ENCODE results near the gene IGF2BP2. TPM values are rescaled to one million over a fixed set of nuclear protein-coding genes. Genes with fewer than 3 reads are reported as not detected.

IGF2BP2 gene
- polyA plus RNA-seq, 2 of the 4 experiments (the other 2 are of a cell fraction): 2.2 to 6.1 TPM

DNA sequence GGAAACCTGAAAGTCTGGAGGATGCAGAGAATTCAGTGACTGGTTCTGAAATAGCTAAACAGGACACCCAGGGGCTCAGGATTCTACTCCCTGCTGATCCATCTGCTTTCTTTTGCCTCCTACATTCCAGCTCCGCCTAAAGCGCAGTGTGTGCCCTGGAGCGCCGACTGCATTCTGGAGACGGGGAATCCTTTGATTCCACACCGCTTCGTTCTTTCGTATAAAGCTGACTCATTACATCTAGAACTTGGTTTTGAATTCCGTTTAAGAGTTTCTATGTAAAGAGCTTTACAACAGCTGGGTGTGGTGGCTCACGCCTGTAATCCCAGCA is 177.0 kb downstream of the IGF2BP2 start:
- no peak for DNase-seq (ENCODE audit: low read depth in 1 of 2, low spot score in 1 of 2)
- Histone ChIP-seq H3K4me3 (no peak overlapping the region), H3K4me1 (no peaks in the 10 kb centered on the region), H3K27ac (no peak overlapping the region), H3K4me2 (no peak overlapping the region), H3K9me3 (no peaks in the 10 kb centered on the region)
- POLR2A ChIA-PET: no interaction called here
- no peak for TF ChIP-seq RAD21 (conservative IDR thresholded peaks at IDR 0.05 in 1 of 2, IDR thresholded peaks at IDR 0.05 in 1 of 2)
- no peak for TF ChIP-seq KDM1A (IDR thresholded peaks at IDR 0.05; ENCODE audit: low read depth)
- TF ChIP-seq FOSB (CRISPR knock-in tag; IDR thresholded peaks at IDR 0.05): no peak
- TF ChIP-seq, protein P1, sequence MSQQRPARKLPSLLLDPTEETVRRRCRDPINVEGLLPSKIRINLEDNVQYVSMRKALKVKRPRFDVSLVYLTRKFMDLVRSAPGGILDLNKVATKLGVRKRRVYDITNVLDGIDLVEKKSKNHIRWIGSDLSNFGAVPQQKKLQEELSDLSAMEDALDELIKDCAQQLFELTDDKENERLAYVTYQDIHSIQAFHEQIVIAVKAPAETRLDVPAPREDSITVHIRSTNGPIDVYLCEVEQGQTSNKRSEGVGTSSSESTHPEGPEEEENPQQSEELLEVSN (IDR thresholded peaks at IDR 0.05; ENCODE audit: borderline replicate concordance, low read depth): no peak
- no peak for TF ChIP-seq PHF8 (IDR thresholded peaks at IDR 0.05; ENCODE audit: borderline replicate concordance, low read depth)
- no peak for TF ChIP-seq RARB (CRISPR knock-in tag; IDR thresholded peaks at IDR 0.05)
- no peak for TF ChIP-seq PBX3 (IDR thresholded peaks at IDR 0.05)
- no peak for TF ChIP-seq GATA3 (IDR thresholded peaks at IDR 0.05; ENCODE audit: borderline replicate concordance)
- TF ChIP-seq SMC3 (IDR thresholded peaks at IDR 0.05): no peak
- no peak for TF ChIP-seq FOXS1 (CRISPR knock-in tag; IDR thresholded peaks at IDR 0.05)
- no peak for TF ChIP-seq ESRRA (IDR thresholded peaks at IDR 0.05; ENCODE audit: borderline replicate concordance, low read length)
- TF ChIP-seq, protein P2, sequence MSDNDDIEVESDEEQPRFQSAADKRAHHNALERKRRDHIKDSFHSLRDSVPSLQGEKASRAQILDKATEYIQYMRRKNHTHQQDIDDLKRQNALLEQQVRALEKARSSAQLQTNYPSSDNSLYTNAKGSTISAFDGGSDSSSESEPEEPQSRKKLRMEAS (IDR thresholded peaks at IDR 0.05): no peak
- TF ChIP-seq BHLHE40 (IDR thresholded peaks at IDR 0.05; ENCODE audit: low read depth, low read length): no peak
- no peak for TF ChIP-seq ZFP36 (IDR thresholded peaks at IDR 0.05; ENCODE audit: borderline replicate concordance, partially characterized antibody)
- 93% methylated on average over 10 of the region's 10 CpGs for WGBS (ENCODE audit: missing lambda C conversion rate)
- FAIRE-seq: no peak
- CTCF ChIA-PET: interaction anchor here (2.4 kb wide), 1 partner anchor 12 kb away, joined by 14 read pairs; no protein-coding TSS in a partner anchor
- ATAC-seq: no peak

DNA sequence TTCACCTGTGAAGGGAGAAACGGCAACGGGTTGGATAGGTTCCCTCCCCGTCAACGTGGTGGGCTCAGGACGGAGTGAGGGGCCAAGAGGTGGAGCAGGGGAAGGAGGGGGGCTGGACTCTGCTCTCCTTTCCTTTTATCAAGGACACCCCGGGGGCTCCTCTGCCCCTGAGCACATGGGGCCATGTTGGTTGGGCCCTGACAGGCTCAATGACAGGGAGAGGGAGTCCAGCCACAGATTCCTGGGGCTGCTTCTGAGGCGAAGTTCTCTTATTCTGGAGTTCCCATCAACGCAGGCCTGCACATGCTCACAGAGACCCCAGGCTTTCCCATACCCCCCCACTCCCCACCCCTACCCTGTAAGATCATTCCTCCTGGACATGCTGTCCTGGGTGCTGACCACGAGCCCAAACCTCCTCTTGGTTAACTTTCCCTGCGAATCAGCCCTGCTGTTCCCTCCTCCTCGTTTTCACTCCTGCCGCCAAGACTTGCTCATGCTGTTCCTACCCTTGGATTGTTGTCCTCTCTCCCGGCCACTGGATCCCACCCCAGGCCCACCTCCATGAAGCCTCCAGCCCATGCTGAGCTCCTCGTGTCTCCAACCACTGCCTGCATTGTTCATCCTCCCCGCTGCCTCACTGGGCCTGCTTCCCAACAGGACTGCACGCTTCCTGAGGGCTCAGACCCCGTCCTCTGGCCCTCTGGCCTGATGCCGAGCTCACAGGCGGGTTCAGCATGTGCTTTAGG is 177.5 kb downstream of the IGF2BP2 start:
- H3K4me2 ChIP-seq: no peak overlapping the region
- ChIA-PET CTCF (interaction anchor here (1.0 to 2.4 kb wide), 2 partner anchors 10 to 12 kb away, joined by 3 to 14 read pairs; no protein-coding TSS in a partner anchor), POLR2A (no interaction called here)
- FAIRE-seq (no peak), ATAC-seq (no peak), DNase-seq (ENCODE audit: low read depth in 1 of 2, low spot score in 1 of 2) (no peak)
- no peaks in the 10 kb centered on the region for H3K4me1 ChIP-seq
- H3K9me3 ChIP-seq: no peaks in the 10 kb centered on the region
- no peak overlapping the region; a peak in 1 of 6 replicates for H3K27ac ChIP-seq
- TF ChIP-seq RARB (CRISPR knock-in tag; IDR thresholded peaks at IDR 0.05) (no peak), NR3C1 (IDR thresholded peaks at IDR 0.05) (no peak), CHD2 (IDR thresholded peaks at IDR 0.05; ENCODE audit: low read length, partially characterized antibody) (no peak), ZFP36 (IDR thresholded peaks at IDR 0.05; ENCODE audit: borderline replicate concordance, partially characterized antibody) (no peak), USF2 (IDR thresholded peaks at IDR 0.05) (no peak), CBX8 (IDR thresholded peaks at IDR 0.05) (no peak), JUN (IDR thresholded peaks at IDR 0.05) (no peak), FOSB (CRISPR knock-in tag; IDR thresholded peaks at IDR 0.05) (no peak), PBX3 (IDR thresholded peaks at IDR 0.05) (no peak), EP300 (IDR thresholded peaks at IDR 0.05) (no peak), FOSL2 (IDR thresholded peaks at IDR 0.05) (no peak), FOSL2 (CRISPR knock-in tag; IDR thresholded peaks at IDR 0.05) (no peak), ZC3H11A (IDR thresholded peaks at IDR 0.05) (no peak)
- TF ChIP-seq, protein P2 (IDR thresholded peaks at IDR 0.05): no peak
- TF ChIP-seq, protein P3, sequence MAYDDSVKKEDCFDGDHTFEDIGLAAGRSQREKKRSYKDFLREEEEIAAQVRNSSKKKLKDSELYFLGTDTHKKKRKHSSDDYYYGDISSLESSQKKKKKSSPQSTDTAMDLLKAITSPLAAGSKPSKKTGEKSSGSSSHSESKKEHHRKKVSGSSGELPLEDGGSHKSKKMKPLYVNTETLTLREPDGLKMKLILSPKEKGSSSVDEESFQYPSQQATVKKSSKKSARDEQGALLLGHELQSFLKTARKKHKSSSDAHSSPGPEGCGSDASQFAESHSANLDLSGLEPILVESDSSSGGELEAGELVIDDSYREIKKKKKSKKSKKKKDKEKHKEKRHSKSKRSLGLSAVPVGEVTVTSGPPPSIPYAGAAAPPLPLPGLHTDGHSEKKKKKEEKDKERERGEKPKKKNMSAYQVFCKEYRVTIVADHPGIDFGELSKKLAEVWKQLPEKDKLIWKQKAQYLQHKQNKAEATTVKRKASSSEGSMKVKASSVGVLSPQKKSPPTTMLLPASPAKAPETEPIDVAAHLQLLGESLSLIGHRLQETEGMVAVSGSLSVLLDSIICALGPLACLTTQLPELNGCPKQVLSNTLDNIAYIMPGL (CRISPR knock-in tag; IDR thresholded peaks at IDR 0.05; ENCODE audit: borderline replicate concordance): no peak
- 93% methylated on average over 19 of the region's 19 CpGs for WGBS (ENCODE audit: missing lambda C conversion rate)
- H3K4me3 ChIP-seq: no peak overlapping the region

Data from A549 (cell line).